Psoas muscle (tissue), 8 donors: ENCODE data around the gene FNBP1. TPM values are rescaled to one million over a fixed set of nuclear protein-coding genes. Genes with fewer than 3 reads are reported as not detected.
A peak's percentile ranks its signal among the peaks of the same experiment; 100 is the strongest.

ENCODE experiments used
- ATAC-seq, 4 donors: fragments of 200-7000 bp; cut with Tn5 transposase; one replicate each; pipeline ENCODE4 v1.9.1; 2020; ENCODE audit warnings: moderate library complexity in 3 of 4, mild to moderate bottlenecking in 2 of 4
- DNase-seq, 2 donors: peaks; one replicate each; pipeline ENCODE4 v3.0.0-alpha.2; 2020
- H3K27ac ChIP-seq: fragments of 200-600 bp; one replicate; pipeline ENCODE4 v1.8.0; 2022
- H3K27me3 ChIP-seq, 3 donors: fragments of 200-600 bp in 1 of 3; one replicate each; pipeline versions ENCODE4 v1.6.1 to v1.8.0; 2013 to 2022; ENCODE audit warnings: low read length in 2 of 3, mild to moderate bottlenecking in 2 of 3, moderate library complexity in 1 of 3; ENCODE audit not compliant: insufficient read depth in 3 of 3
- H3K36me3 ChIP-seq, 2 donors: fragments of 200-600 bp in 1 of 2; one replicate each; pipeline versions ENCODE4 v1.6.1 to v1.8.0; 2013 to 2022; ENCODE audit warnings: low read depth in 1 of 2, mild to moderate bottlenecking in 1 of 2, moderate library complexity in 1 of 2; ENCODE audit not compliant: insufficient read depth in 1 of 2
- H3K4me1 ChIP-seq: fragments of 200-600 bp; one replicate; pipeline ENCODE4 v1.8.0; 2022
- H3K4me3 ChIP-seq: fragments of 200-600 bp; one replicate; pipeline ENCODE4 v1.8.0; 2022; ENCODE audit warnings: mild to moderate bottlenecking
- H3K9me3 ChIP-seq: fragments of 200-600 bp; one replicate; pipeline ENCODE4 v1.8.0; 2022
- WGBS, 3 donors: extraction: QIAGEN DNeasy Blood & Tissue Kit; methylation state at CpG; one replicate each; pipeline versions ENCODE4 v1.1.6 to v1.1.7; 2013; 5-methylcytosine and 5-hydroxymethylcytosine counted together
- intact Hi-C, 2 donors: fragments of 100-400 bp; cut with DNase I; formaldehyde crosslinking; loops; one replicate each; pipeline versions ENCODE4 v1.11.0 to v1.14.2; 2022
- polyA plus RNA-seq, 3 donors: library from polyadenylated mRNA; stranded (reverse); fragments of 200-250 nt; gene quantifications; one replicate each; pipeline ENCODE4 v1.2.3, GENCODE V29; 2013
- total RNA-seq, 4 donors: library from RNA; stranded (reverse); fragmentation: NEBNext Ultra II Directional in 2 of 4; extraction: Animal tissue kit (Norgen Biotek cat#: 25700) in 2 of 4; gene quantifications; one replicate each; pipeline versions ENCODE4 v1.2.1 to v1.2.4, GENCODE V29; 2021 to 2023
- TF ChIP-seq, protein P1 (sequence below): fragments of 200-600 bp; IDR thresholded peaks from one replicate; pipeline ENCODE4 v1.8.0; 2022; ENCODE audit warnings: antibody characterized with exemption
- donor health status: healthy with polysubstance abuse.
- donor health status: DM: no; HTN: no; CAD: no; lungs with moderate emphysema.
- donor health status: Bipolar disorder and iron deficiency.
- donor health status: healthy.
- donor health status: DM: yes; HTN: yes; CAD: no.
- donor health status: DM: no; HTN: no; CAD: no.
- donor health status: DM: no; HTN: no; CAD: no.
- donor health status: DM: yes; HTN: yes; CAD: no.

Gene FNBP1
- total and polyA plus RNA-seq, 7 donors = 4.6 to 30.5 (median 27.2) TPM

DNA sequence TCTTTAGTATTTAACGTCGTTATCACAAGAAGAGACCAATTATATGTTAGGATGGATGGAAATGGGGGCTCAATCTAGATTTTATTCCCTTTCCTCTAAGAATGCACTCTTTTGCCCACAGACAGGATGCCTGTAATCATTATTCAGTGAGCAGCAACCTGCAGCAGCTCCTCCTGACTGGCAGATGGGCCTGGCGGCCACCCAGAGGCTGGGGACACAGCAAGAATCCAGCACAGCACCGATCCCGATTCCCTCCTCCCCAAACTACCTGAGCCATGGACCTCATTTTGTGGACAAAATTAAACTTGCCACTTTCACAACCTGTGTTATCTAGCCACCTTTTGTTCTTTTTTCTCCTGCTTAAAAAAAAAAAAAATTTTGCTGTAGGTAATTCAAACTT lies 106.8 kb downstream of the FNBP1 start:
- intact Hi-C loops = no loop called here
- Histone ChIP-seq H3K4me1 (peaks cover 28% of the 10 kb centered on the region), H3K27ac (no peak overlapping the region), H3K27me3 (no peaks in the 10 kb centered on the region), H3K36me3 (no peaks in the 10 kb centered on the region), H3K4me3 (no peak overlapping the region), H3K9me3 (no peaks in the 10 kb centered on the region)
- TF ChIP-seq, protein P1, sequence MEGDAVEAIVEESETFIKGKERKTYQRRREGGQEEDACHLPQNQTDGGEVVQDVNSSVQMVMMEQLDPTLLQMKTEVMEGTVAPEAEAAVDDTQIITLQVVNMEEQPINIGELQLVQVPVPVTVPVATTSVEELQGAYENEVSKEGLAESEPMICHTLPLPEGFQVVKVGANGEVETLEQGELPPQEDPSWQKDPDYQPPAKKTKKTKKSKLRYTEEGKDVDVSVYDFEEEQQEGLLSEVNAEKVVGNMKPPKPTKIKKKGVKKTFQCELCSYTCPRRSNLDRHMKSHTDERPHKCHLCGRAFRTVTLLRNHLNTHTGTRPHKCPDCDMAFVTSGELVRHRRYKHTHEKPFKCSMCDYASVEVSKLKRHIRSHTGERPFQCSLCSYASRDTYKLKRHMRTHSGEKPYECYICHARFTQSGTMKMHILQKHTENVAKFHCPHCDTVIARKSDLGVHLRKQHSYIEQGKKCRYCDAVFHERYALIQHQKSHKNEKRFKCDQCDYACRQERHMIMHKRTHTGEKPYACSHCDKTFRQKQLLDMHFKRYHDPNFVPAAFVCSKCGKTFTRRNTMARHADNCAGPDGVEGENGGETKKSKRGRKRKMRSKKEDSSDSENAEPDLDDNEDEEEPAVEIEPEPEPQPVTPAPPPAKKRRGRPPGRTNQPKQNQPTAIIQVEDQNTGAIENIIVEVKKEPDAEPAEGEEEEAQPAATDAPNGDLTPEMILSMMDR = no peak
- no peak for DNase-seq
- no peak for ATAC-seq
- WGBS, 3 donors = 58 to 68% (median 60%) methylated on average over 5 of the region's 5 CpGs

GRCh38 chr9:129934780-129935179 lies 108.2 kb downstream of the FNBP1 start:
- 35 to 69% (median 37%) methylated on average over 5 of the region's 5 CpGs for WGBS, 3 donors
- H3K4me1 ChIP-seq = peaks cover 28% of the 10 kb centered on the region
- ATAC-seq = peak in 3 of 4 donors; percentile 37 to 50 (median 42)
- H3K9me3 ChIP-seq = no peaks in the 10 kb centered on the region
- intact Hi-C loops = no loop called here
- no peaks in the 10 kb centered on the region for H3K27me3 ChIP-seq
- DNase-seq = peak in 1 of 2 donors; percentile 49
- no peaks in the 10 kb centered on the region for H3K36me3 ChIP-seq
- H3K4me3 ChIP-seq = no peak overlapping the region
- H3K27ac ChIP-seq = peak overlapping the region; percentile 58
- TF ChIP-seq, protein P1 = no peak

DNA sequence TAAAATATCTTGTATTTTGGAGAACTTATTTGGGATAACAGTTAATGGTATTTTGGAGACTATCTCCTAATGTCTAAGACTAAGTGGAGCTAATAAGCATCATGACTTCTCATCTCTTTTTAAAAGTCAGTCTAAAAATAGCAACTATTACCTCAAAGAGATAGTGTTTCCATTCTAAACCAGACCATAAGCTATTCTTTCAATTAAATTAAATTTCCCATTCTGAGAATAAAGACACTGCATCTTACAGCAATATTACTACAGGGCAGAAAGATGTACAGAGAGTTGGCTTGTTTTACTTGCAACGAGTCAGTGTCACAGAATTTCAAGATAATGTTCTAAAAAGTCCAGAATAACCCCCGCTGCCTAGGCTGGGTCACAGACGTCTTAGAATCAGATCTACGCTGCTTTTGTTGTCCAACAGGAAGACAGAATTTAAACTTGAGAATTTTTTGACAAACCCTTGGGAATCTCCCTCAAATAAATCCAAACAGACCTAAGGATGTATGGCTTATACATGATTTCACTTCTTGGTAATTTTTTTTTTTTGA lies 108.9 kb downstream of the FNBP1 start:
- Histone ChIP-seq H3K4me1 (peaks cover 28% of the 10 kb centered on the region), H3K27ac (peak overlapping the region; percentile 58), H3K27me3 (no peaks in the 10 kb centered on the region), H3K4me3 (no peak overlapping the region), H3K36me3 (peaks cover 0 to under 1% of the 10 kb centered on the region in 2 donors), H3K9me3 (no peaks in the 10 kb centered on the region)
- intact Hi-C loops = no loop called here
- peak in 1 of 4 donors; percentile 64 for ATAC-seq
- TF ChIP-seq, protein P1 = no peak
- DNase-seq = no peak
- 64 to 66% (median 65%) methylated on average over 4 of the region's 4 CpGs for WGBS, 3 donors

DNA sequence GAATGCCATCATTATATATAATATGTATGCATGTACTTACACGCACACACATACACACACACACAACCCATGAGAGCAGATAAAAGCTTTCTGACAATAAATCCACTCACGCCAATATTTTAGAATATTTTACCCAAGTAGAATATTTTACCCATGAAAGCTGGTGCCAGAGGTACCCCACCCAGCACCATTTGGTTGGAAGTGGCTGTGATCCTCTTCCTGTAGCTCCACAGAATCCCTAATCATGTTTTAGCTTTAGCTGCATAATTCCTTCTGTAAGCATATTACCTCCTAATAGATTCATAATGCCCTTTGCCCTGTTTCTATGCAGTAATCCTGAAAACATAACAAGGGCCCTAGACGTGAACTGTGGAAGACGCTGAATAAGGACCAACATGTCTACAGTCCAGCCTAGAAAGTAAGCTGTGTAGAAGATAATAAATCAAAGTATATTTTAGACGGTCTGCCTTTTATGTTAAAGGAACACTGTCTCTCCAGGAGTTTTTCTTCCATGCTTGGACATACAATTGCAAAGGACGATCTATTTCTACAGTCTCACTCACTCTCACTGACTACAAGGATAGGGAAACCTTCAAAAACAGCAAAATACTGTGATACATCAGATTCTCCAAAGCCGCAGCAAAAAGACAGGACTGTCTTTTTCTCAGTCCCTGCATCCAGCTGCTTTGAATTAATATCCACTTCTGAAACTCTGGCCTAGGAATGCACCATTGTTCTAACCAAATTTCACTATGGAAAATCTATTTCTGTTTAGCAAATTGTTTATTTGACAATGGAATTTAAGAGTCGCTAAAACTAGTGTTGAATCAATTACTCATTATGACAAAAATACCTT lies 109.6 kb downstream of the FNBP1 start:
- intact Hi-C loops = no loop called here
- peak overlapping the region; percentile 58 for H3K27ac ChIP-seq
- peaks cover 0 to 7% of the 10 kb centered on the region in 2 donors for H3K36me3 ChIP-seq
- WGBS, 3 donors = 54 to 66% (median 62%) methylated on average over 8 of the region's 8 CpGs
- DNase-seq (no peak), ATAC-seq (no peak)
- TF ChIP-seq, protein P1 = no peak
- no peak overlapping the region for H3K4me3 ChIP-seq
- H3K9me3 ChIP-seq = no peaks in the 10 kb centered on the region
- H3K4me1 ChIP-seq = peaks cover 28% of the 10 kb centered on the region
- no peaks in the 10 kb centered on the region for H3K27me3 ChIP-seq
